Panc1 (cell line): ENCODE results near the gene FLT1. TPM values are rescaled to one million over a fixed set of nuclear protein-coding genes. Genes with fewer than 3 reads are reported as not detected.

ENCODE experiments used
- ATAC-seq: fragments of 200-7000 bp; cut with Tn5 transposase; 2 replicates; pipeline ENCODE4 v1.9.1; 2020; ENCODE audit warnings: mild to moderate bottlenecking, moderate library complexity
- BruUV-seq: library from RNA; stranded (reverse); fragments of 400-500 nt; replicated peaks from 2 replicates; lab custom pipeline; 2021; lab: Mats Ljungman, UMichigan
- CTCF ChIA-PET: fragments of 300-600 bp; sonication (Branson Sonifier 250); formaldehyde crosslinking; loops from one replicate; lab custom pipeline; 2022; ENCODE audit warnings: antibody characterized with exemption; lab: Charles Lee
- POLR2A ChIA-PET: fragments of 300-600 bp; sonication (Branson Sonifier 250); formaldehyde crosslinking; loops from one replicate; lab custom pipeline; 2022; ENCODE audit warnings: antibody characterized with exemption; lab: Charles Lee
- DNase-seq: peaks from one replicate; pipeline ENCODE4 v3.0.0-alpha.2; 2010; ENCODE audit warnings: low read depth, low spot score
- H3K27ac ChIP-seq: 2 replicates; pipeline ENCODE4 v1.5.1; 2011; ENCODE audit warnings: mild to moderate bottlenecking, low read length, inconsistent platforms
- H3K27me3 ChIP-seq: fragments of 200-500 bp; sonication (Bioruptor generic); 2 replicates; pipeline ENCODE4 v1.6.0; 2014; ENCODE audit warnings: low read length, inconsistent platforms; ENCODE audit not compliant: control insufficient read depth, insufficient read depth
- H3K36me3 ChIP-seq: fragments of 200-500 bp; sonication (Bioruptor generic); 2 replicates; pipeline ENCODE4 v1.5.1; 2014; ENCODE audit warnings: inconsistent platforms, mild to moderate bottlenecking, low read length, moderate library complexity; ENCODE audit not compliant: control insufficient read depth, insufficient read depth
- H3K4me1 ChIP-seq: 2 replicates; pipeline ENCODE4 v1.5.1; 2011; ENCODE audit warnings: inconsistent platforms, mild to moderate bottlenecking, low read length, moderate library complexity; ENCODE audit not compliant: control insufficient read depth, insufficient read depth
- H3K4me3 ChIP-seq, 2 experiments: 2 replicates each; pipeline ENCODE4 v1.5.1; 2011 to 2012; ENCODE audit warnings: low read depth in 2 of 2, low read length in 2 of 2, mild to moderate bottlenecking in 2 of 2, inconsistent platforms in 1 of 2, moderate library complexity in 1 of 2
- H3K9me3 ChIP-seq: fragments of 200-500 bp; sonication (Bioruptor generic); 2 replicates; pipeline ENCODE4 v1.5.1; 2014; ENCODE audit warnings: low read depth, mild to moderate bottlenecking, inconsistent platforms, low read length, moderate library complexity; ENCODE audit not compliant: control insufficient read depth, insufficient read depth
- CTCF ChIP-seq: fragments of 450-650 bp; IDR thresholded peaks from 2 replicates; pipeline ENCODE4 v1.5.1; 2017; ENCODE audit warnings: mild to moderate bottlenecking
- POLR2AphosphoS5 ChIP-seq: IDR thresholded peaks from 2 replicates; pipeline ENCODE4 v1.6.1; 2012; ENCODE audit warnings: mild to moderate bottlenecking, low read depth, low read length, moderate library complexity
- REST ChIP-seq, 2 experiments: IDR thresholded peaks; 2 replicates each; pipeline ENCODE4 v1.6.1; 2011 to 2012; ENCODE audit warnings: low read depth in 2 of 2, control low read depth in 1 of 2, low read length in 1 of 2, mild to moderate bottlenecking in 1 of 2, moderate library complexity in 1 of 2; ENCODE audit not compliant: insufficient read depth in 1 of 2
- SIN3A ChIP-seq: IDR thresholded peaks from 2 replicates; pipeline ENCODE4 v1.6.1; 2012; ENCODE audit warnings: low read depth, mild to moderate bottlenecking, low read length, moderate library complexity, borderline replicate concordance; ENCODE audit not compliant: insufficient read depth
- TCF7L2 ChIP-seq: IDR thresholded peaks from 2 replicates; pipeline ENCODE4 v1.6.1; 2011; ENCODE audit warnings: mild to moderate bottlenecking, low read depth, low read length, inconsistent platforms
- in situ Hi-C: cut with HindIII; loops from 2 replicates; pipeline ENCODE4 v1.10.0; 2016; ENCODE audit warnings: low sequenced_read_pairs, low pct_unique_long_range_greater_than_20kb
- intact Hi-C: fragments of 100-400 bp; cut with micrococcal nuclease; formaldehyde crosslinking; loops from one replicate; pipeline ENCODE4 v1.10.0; 2022; ENCODE audit not compliant: unreplicated experiment
- total RNA-seq: library from RNA; stranded (reverse); gene quantifications from one replicate; pipeline ENCODE4 v1.2.1, GENCODE V29; 2021; ENCODE audit not compliant: unreplicated experiment

Gene FLT1
- total RNA-seq, 1 experiment from 2014 or later, result 0.15 TPM

DNA sequence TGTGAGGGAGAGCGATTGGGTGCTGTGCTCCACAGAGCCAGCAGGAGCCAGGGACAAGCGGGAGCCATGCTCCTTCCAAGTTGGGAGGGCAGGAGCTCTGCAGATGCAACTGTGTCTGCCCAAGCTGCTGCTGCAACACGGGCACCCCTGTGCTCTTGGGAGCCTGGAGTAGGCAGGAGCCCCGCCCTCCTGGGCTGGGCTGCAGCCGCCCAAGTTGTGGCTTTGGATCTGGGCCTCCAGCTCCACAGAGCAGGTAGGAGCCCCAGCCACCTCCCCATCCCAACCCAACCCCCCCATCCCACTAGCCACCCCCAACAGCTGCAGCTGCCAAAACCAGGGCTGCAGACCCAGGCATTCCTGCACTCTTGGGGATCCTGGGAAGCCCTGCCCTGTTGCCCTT, 39.9 kb upstream of the FLT1 start:
- ChIA-PET POLR2A (no interaction called here), CTCF (no interaction called here)
- no peak overlapping the region for H3K4me3 ChIP-seq
- intact Hi-C loops (no loop called here), in situ Hi-C loops (no loop called here)
- peaks cover 4% of the 10 kb centered on the region; the same call in 1 of the 2 replicates for H3K4me1 ChIP-seq
- BruUV-seq, result no TSS peak
- TF ChIP-seq CTCF (no peak), REST (IDR thresholded peaks at IDR 0.05; ENCODE audit: insufficient read depth in 1 of 2, low read depth in 2 of 2, low read length in 1 of 2) (no peak), POLR2AphosphoS5 (no peak), SIN3A (no peak), TCF7L2 (no peak)
- no peak overlapping the region for H3K27ac ChIP-seq
- no peaks in the 10 kb centered on the region for H3K9me3 ChIP-seq
- no peaks in the 10 kb centered on the region for H3K36me3 ChIP-seq
- peaks cover 9% of the 10 kb centered on the region for H3K27me3 ChIP-seq
- ATAC-seq (no peak), DNase-seq (no peak)

- H3K27me3 ChIP-seq, result peaks cover 9% of the 10 kb centered on the region
- BruUV-seq, result no TSS peak
- POLR2A ChIA-PET, result no interaction called here
- DNase-seq (no peak), ATAC-seq (no peak)
- CTCF ChIA-PET, result no interaction called here
- peaks cover 4% of the 10 kb centered on the region; the same call in 1 of the 2 replicates for H3K4me1 ChIP-seq
- no peaks in the 10 kb centered on the region for H3K9me3 ChIP-seq
- H3K27ac ChIP-seq, result no peak overlapping the region
- H3K36me3 ChIP-seq, result no peaks in the 10 kb centered on the region
- no peak overlapping the region for H3K4me3 ChIP-seq
- intact Hi-C loops, result no loop called here
- no peak for TF ChIP-seq CTCF
- TF ChIP-seq SIN3A, result no peak
- no peak for TF ChIP-seq REST (IDR thresholded peaks at IDR 0.05; ENCODE audit: insufficient read depth in 1 of 2, low read depth in 2 of 2, low read length in 1 of 2)
- no peak for TF ChIP-seq POLR2AphosphoS5
- no peak for TF ChIP-seq TCF7L2
- in situ Hi-C loops, result no loop called here
These were observed 39.3 kb upstream of the FLT1 start for GRCh38 chr13:28534210-28534609.
